ENCODE measurements around the gene MVD.

MVD gene

DNA sequence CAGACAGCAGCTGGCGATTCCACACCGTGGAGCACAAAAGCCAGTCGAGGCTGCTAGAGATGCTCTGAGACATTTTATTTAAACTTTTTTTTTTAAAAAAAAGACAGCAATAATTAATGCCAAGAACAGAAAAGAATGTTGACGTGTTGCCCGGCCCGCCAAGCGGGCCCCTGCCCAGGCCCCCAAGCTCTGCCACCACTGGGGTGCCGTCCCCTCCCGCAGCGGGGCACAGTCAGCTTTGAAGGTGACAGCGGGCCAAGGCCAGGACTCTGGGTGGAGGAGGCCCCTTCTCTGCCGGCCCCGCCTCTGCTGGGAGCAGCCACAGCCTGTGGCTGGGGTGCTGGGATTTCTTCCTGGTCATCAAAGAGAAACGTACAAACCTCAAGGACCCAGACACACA is 33.5 kb upstream of the MVD start:
- no peak for DNase-seq

DNA sequence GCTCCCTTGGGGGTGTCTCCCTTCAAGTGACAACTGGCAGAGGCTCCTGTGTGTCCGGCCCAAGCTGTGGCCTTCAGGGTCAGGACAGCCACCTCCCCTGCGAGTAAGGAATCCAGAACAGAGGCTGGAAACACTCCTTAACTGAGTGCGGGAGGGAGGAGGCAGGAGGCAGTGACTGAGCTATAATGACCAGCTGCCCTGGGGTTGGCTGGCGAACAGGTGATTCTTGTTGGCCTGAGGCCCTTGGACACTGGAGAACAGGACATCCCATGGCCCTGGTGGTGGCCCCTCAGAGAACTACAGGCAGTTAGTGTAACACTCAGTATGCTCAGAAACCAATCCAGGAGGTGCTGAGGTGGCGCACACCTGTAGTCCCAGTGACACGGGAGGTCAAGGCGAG is 32.9 kb upstream of the MVD start:
- no peak for DNase-seq

- no peak for DNase-seq
These were observed 32.3 kb upstream of the MVD start for GRCh38 chr16:88695218-88695617.

DNA sequence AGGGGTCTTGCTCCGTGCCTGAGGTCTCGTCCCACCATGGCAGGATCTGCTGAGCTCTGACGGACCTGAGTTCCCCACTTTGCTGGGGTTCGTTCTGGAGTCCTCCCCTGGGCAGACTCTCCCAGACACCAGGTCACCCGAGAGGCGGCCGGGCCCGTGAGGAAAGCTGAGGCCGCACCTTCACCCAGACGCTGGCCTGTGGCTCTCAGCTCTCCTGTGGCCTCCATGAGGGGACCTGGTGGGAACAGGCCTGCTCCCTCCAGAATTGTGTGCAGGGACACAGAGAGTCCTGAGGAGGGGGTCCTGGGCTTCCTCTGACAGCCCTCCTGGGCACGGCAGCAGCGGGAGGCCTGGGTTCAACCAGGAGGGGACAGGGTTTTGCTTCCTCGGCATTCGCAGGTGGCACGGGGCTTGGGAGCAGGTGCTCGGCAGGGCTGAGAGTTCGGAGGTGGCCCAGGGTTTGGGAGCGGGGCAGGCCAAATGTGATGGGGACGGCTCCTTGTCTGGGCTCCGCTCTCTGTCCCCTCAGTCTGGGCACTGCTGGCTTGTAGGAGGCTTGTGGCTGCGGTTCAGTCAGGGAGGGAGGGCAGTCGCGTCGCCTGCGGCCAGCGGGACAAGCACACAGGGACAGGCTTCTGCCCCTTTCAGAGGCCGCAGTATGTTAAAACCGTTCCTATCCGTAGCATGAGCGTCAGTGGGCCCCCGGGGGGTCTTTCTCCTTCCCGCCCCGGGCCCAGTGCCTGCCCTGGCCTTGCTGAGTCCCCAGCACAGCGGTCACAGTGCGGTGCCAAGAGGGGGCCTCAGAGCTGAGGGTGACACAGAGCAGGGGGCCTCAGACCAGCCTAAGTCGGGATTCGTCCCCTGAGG is 31.6 kb upstream of the MVD start:
- DNase-seq: no peak

- DNase-seq: no peak
These were observed 30.7 kb upstream of the MVD start for GRCh38 chr16:88693420-88694177.

GRCh38 chr16:88692861-88693260 is 30.0 kb upstream of the MVD start:
- DNase-seq: no peak

DNA sequence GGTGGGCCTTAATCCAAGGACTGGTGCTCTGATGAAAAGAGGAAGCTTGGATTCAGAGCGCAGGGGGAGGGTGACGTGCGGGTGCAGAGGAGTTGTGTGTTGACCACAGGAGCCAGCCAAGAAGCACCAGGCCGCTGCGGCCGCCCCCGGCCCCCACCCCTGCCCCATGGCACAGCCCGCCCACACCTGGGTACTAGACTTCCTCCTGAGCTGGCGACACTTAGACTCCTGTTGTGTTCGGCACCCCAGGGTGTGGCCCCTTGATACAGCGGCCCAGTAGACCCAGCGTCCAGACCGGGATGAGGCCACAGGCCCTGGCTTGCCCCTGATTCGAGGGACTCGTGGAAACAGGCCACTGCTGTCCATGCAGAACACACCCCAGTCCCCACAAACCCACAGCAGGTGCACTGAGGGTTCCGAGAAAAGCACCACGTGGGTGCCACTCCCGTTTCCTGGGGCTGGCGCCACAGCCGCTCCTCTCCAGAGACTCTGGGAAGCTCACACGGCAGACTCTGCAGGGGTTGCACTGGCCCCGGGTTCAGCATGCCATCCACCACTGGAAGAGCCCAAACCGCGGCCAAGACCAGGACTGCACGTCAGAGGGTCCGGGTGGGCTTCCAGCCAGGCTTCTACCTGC is 29.2 kb upstream of the MVD start:
- DNase-seq: no peak

DNA sequence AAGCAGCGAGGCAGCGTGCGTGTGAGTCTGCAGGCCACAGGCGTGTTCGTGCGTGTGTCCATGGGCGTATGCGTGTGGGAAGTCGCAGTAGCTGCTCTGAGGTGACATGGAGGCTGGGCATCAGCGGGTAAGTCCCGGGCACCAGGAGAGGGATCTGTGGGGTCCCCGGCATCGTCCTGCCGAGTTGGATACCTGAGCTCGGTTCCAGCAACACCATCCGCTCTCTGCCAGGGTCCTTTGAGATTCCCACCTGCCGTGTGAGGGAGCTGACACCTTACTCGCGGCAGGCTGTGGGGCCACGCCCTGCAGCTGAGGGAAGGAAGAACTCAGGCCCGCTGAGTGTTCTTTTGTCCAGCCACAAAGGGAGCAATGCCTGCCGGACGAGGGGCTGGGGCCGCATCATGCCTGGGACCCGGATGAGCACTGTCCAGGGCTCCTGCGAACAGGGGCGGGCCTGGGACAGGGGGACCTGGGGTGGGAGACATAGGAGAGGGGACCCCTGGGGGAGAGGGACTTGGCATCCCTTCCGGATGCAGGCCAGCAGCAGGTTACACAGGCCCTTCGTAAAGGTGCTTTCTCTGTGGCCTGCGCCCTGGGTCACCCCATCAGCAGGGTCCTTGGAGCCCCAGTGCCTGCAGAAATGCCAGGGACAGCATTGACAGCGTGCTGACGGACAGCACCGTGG is 28.4 kb upstream of the MVD start:
- DNase-seq: no peak

- no peak for DNase-seq
These were observed 27.6 kb upstream of the MVD start for GRCh38 chr16:88690341-88691128.

- DNase-seq: no peak
These were observed 25.3 kb upstream of the MVD start for GRCh38 chr16:88688013-88688778.

DNA sequence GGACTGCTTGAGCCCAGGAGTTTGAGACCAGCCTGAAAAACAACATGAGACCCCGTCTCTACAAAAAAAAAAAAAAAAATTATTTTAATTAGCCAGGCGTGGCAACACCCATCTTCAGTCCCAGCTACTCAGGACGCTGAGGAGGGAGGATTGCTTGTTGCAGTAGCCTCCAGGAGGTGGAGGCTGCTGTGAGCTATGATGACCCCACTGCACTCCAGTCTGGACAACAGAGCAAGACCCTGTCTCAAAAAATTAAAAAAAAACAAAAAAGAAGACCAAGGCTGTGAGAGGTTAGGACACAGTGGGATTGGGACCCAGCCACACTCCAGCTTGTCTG is 24.8 kb upstream of the MVD start:
- no peak for DNase-seq

- no peak for DNase-seq
These were observed 24.3 kb upstream of the MVD start for GRCh38 chr16:88687254-88687576.

- peak; percentile 53 to 64 for DNase-seq
These were observed 23.8 kb upstream of the MVD start, which contains the start of gene SNAI3 for GRCh38 chr16:88686439-88687253. TSS of gene SNAI3 (minus strand) at chr16:88686507. CDS start at chr16:88686406, 101 bp downstream.

DNA sequence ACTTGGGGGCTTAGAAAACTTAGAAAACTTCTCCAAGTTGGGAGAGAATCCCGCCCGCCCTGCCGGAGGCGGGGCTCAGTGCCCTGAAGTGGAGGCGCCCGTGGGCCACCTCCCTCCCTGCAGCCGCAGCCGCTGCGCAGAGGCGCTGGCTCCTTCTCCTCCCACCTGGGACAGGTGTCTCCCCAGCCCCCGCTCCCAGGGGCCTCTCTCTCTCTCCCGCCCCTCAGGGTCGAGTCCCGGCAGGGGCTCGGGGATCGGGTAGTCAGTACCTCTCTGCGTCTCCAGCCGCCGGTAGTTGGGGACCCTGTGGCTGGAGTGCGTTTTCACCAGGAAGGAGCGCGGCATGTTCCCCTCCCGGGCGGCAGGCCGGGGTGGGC is 23.2 kb upstream of the MVD start:
- no peak for DNase-seq

- no peak for DNase-seq
These were observed 22.5 kb upstream of the MVD start for GRCh38 chr16:88685156-88686061.

GRCh38 chr16:88684569-88685155 is 21.8 kb upstream of the MVD start:
- DNase-seq: no peak

DNA sequence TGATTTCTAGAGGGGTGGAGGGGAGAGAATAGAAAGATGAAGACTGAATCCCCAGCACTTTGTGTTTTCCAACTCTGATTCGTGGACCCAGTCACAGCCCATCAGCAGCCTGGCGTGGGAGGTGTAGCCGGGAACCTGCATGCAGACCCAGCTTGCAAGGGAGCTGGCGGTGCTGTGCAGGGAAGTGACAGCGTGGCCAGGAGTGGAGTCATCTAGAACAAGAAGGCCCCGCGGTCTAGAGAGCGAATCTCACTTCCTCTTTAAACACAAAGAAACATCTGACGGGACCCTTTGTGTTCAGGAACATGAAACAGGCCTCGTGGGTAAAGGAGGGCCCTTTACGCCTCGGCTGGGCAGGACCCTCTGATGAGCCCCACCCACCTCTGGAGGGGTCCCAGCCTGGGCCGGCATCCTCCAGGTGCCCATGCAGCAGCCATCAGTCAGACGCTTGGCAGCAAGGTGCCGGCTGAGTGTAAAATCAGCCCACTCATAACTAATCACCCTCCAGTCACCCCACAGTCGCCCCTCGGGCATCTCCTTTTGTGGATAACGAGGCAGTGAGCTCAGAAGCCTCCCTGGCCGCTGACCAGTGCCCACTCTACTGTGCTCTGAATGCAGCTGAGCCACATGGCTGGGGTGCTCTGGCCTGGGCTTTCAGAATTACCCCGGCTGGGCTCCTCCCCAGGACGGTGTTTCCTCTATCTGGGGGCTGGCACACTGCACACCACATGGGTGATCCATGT is 19.0 kb upstream of the MVD start:
- DNase-seq: no peak

GRCh38 chr16:88681084-88681680 is 18.3 kb upstream of the MVD start:
- no peak for DNase-seq
